ENCODE measurements around the gene ASF1B.

The ASF1B gene

GRCh38 chr19:14168259-14168972, 32.0 kb upstream of the ASF1B start:
- Histone ChIP-seq H3K9ac (ENCODE audit: low read length) (no peak overlapping the region), H3K4me1 (ENCODE audit: low read length) (no peaks in the 10 kb centered on the region), H3K9me3 (replicated peaks; ENCODE audit: insufficient read depth, low read length) (no peaks in the 10 kb centered on the region), H3K4me3 (ENCODE audit: low read length) (no peak overlapping the region), H3K27me3 (replicated peaks; ENCODE audit: insufficient read depth, low read length) (peaks cover 97% of the 10 kb centered on the region), H3K36me3 (replicated peaks; ENCODE audit: insufficient read depth, low read length) (no peaks in the 10 kb centered on the region), H2AFZ (ENCODE audit: low read length) (no peak overlapping the region), H3K27ac (ENCODE audit: low read length) (no peak overlapping the region), H4K20me1 (ENCODE audit: insufficient read depth, low read length) (no peaks in the 10 kb centered on the region), H3K9me2 (replicated peaks; ENCODE audit: insufficient read depth, low read length) (no peaks in the 10 kb centered on the region), H3K79me2 (ENCODE audit: low read length) (no peaks in the 10 kb centered on the region), H3F3A (ENCODE audit: insufficient read depth, low read length) (no peaks in the 10 kb centered on the region), H3K4me2 (ENCODE audit: low read depth, low read length) (no peak overlapping the region)
- TF ChIP-seq EZH2 (optimal IDR thresholded peaks at IDR 0.05; ENCODE audit: low read depth, low read length): no peak
- TF ChIP-seq CTCF (IDR thresholded peaks at IDR 0.05; ENCODE audit: low read length): no peak
- TF ChIP-seq EZH2phosphoT487 (IDR thresholded peaks at IDR 0.05; ENCODE audit: low read length): no peak
- no peak for DNase-seq

GRCh38 chr19:14167576-14168138, 31.3 kb upstream of the ASF1B start:
- Histone ChIP-seq H3K9me2 (replicated peaks; ENCODE audit: insufficient read depth, low read length) (no peaks in the 10 kb centered on the region), H3K4me2 (ENCODE audit: low read depth, low read length) (no peak overlapping the region), H3F3A (ENCODE audit: insufficient read depth, low read length) (no peaks in the 10 kb centered on the region), H3K9me3 (replicated peaks; ENCODE audit: insufficient read depth, low read length) (no peaks in the 10 kb centered on the region), H3K9ac (ENCODE audit: low read length) (no peak overlapping the region), H4K20me1 (ENCODE audit: insufficient read depth, low read length) (no peaks in the 10 kb centered on the region), H3K4me1 (ENCODE audit: low read length) (no peaks in the 10 kb centered on the region), H3K27ac (ENCODE audit: low read length) (no peak overlapping the region), H3K4me3 (ENCODE audit: low read length) (no peak overlapping the region), H3K27me3 (replicated peaks; ENCODE audit: insufficient read depth, low read length) (peaks cover 93% of the 10 kb centered on the region), H3K36me3 (replicated peaks; ENCODE audit: insufficient read depth, low read length) (no peaks in the 10 kb centered on the region), H2AFZ (ENCODE audit: low read length) (no peak overlapping the region), H3K79me2 (ENCODE audit: low read length) (no peaks in the 10 kb centered on the region)
- TF ChIP-seq EZH2 (optimal IDR thresholded peaks at IDR 0.05; ENCODE audit: low read depth, low read length) (no peak), CTCF (IDR thresholded peaks at IDR 0.05; ENCODE audit: low read length) (no peak), EZH2phosphoT487 (IDR thresholded peaks at IDR 0.05; ENCODE audit: low read length) (no peak)
- DNase-seq: no peak

GRCh38 chr19:14166999-14167575, 30.7 kb upstream of the ASF1B start:
- no peaks in the 10 kb centered on the region for H3K36me3 ChIP-seq (replicated peaks; ENCODE audit: insufficient read depth, low read length)
- DNase-seq: no peak
- H3K4me1 ChIP-seq (ENCODE audit: low read length): no peaks in the 10 kb centered on the region
- H4K20me1 ChIP-seq (ENCODE audit: insufficient read depth, low read length): no peaks in the 10 kb centered on the region
- peaks cover 89% of the 10 kb centered on the region for H3K27me3 ChIP-seq (replicated peaks; ENCODE audit: insufficient read depth, low read length)
- no peaks in the 10 kb centered on the region for H3K9me3 ChIP-seq (replicated peaks; ENCODE audit: insufficient read depth, low read length)
- no peaks in the 10 kb centered on the region for H3K79me2 ChIP-seq (ENCODE audit: low read length)
- no peak overlapping the region for H3K9ac ChIP-seq (ENCODE audit: low read length)
- H3K27ac ChIP-seq (ENCODE audit: low read length): no peak overlapping the region
- H3K4me2 ChIP-seq (ENCODE audit: low read depth, low read length): no peak overlapping the region
- H3K9me2 ChIP-seq (replicated peaks; ENCODE audit: insufficient read depth, low read length): no peaks in the 10 kb centered on the region
- no peak overlapping the region for H2AFZ ChIP-seq (ENCODE audit: low read length)
- TF ChIP-seq EZH2 (optimal IDR thresholded peaks at IDR 0.05; ENCODE audit: low read depth, low read length) (no peak), CTCF (IDR thresholded peaks at IDR 0.05; ENCODE audit: low read length) (no peak), EZH2phosphoT487 (IDR thresholded peaks at IDR 0.05; ENCODE audit: low read length) (no peak)
- H3K4me3 ChIP-seq (ENCODE audit: low read length): no peak overlapping the region
- H3F3A ChIP-seq (ENCODE audit: insufficient read depth, low read length): no peaks in the 10 kb centered on the region

All from MM.1S (cell line).